ENCODE measurements around the gene PAPOLA.

GRCh38 chr14:96461950-96462798 lies 40.0 kb upstream of the PAPOLA start:
- TF ChIP-seq CTCF (IDR thresholded peaks at IDR 0.05) (no peak), EZH2phosphoT487 (IDR thresholded peaks at IDR 0.05) (no peak), EZH2 (IDR thresholded peaks at IDR 0.05) (no peak)

Measured in neural progenitor cell (in vitro differentiated cells).